A549 (cell line): ENCODE data around the gene PES1. TPM values are rescaled to one million over a fixed set of nuclear protein-coding genes. Genes with fewer than 3 reads are reported as not detected.

ENCODE experiments used
- ATAC-seq, 2 experiments: fragments of 200-7000 bp in 1 of 2; fragments of >200 bp in 1 of 2; cut with Nextera tagmentation in 1 of 2; cut with Tn5 transposase in 1 of 2; 3 replicates each; pipeline versions ENCODE4 v1.8.0 to v1.9.1; 2018 to 2020; ENCODE audit warnings: mild to moderate bottlenecking in 1 of 2, moderate library complexity in 1 of 2
- CTCF ChIA-PET: fragments of 300-600 bp; sonication (Branson Sonifier 250); formaldehyde crosslinking; extraction: SDS; loops from one replicate; lab custom pipeline; 2021; ENCODE audit warnings: antibody characterized with exemption, inconsistent platforms; lab: Yijun Ruan, JAX
- POLR2A ChIA-PET: fragments of 350-600 bp; formaldehyde crosslinking; extraction: SDS; loops from one replicate; lab custom pipeline; 2021; ENCODE audit warnings: antibody characterized with exemption, inconsistent platforms; lab: Yijun Ruan, JAX
- DNase-seq, 2 experiments: peaks; one replicate each; pipeline versions ENCODE4 v3.0.0 to v3.0.0-alpha.2; 2011 to 2016; ENCODE audit warnings: low read depth in 1 of 2, low spot score in 1 of 2
- FAIRE-seq: peaks from 2 replicates; lab custom pipeline; 2011; peaks lifted over from hg19 to GRCh38; lab: Jason Lieb, UNC
- H3K27ac ChIP-seq, 2 experiments: fragments of >200 bp; sonication (Bioruptor Twin); formaldehyde crosslinking; 3 replicates each; pipeline ENCODE4 v1.5.1; 2016 to 2017
- H3K4me1 ChIP-seq: fragments of >200 bp; sonication (Bioruptor Twin); formaldehyde crosslinking; 3 replicates; pipeline ENCODE4 v1.6.1; 2016
- H3K4me2 ChIP-seq: fragments of >200 bp; sonication (Bioruptor Twin); formaldehyde crosslinking; 3 replicates; pipeline ENCODE4 v1.6.1; 2016
- H3K4me3 ChIP-seq: fragments of >200 bp; sonication (Bioruptor Twin); formaldehyde crosslinking; 3 replicates; pipeline ENCODE4 v1.5.1; 2016
- H3K9me3 ChIP-seq: fragments of >200 bp; sonication (Bioruptor Twin); formaldehyde crosslinking; 3 replicates; pipeline ENCODE4 v1.6.1; 2016
- CBX2 ChIP-seq: fragments of 200-600 bp; sonication (generic); IDR thresholded peaks from 2 replicates; pipeline ENCODE4 v1.6.1; 2016; ENCODE audit warnings: low read depth, mild to moderate bottlenecking, borderline replicate concordance
- EHF ChIP-seq: fragments of 250-450 bp; sonication (Bioruptor Pico); IDR thresholded peaks from 2 replicates; pipeline ENCODE4 v1.5.0; 2020; ENCODE audit warnings: mild to moderate bottlenecking
- EP300 ChIP-seq, 2 experiments: fragments of >200 bp; sonication (Bioruptor Twin); formaldehyde crosslinking; IDR thresholded peaks; 2 replicates in 1 of 2; 3 replicates in 1 of 2; pipeline ENCODE4 v1.6.1; 2016 to 2017
- FOSL2 ChIP-seq, 2 experiments: fragments of 450-650 bp in 1 of 2; fragments of >200 bp in 1 of 2; sonication (Bioruptor Twin) in 1 of 2; formaldehyde crosslinking; IDR thresholded peaks; 2 replicates each; pipeline versions ENCODE4 v1.5.0 to v1.6.1; 2016 to 2020; ENCODE audit warnings: mild to moderate bottlenecking in 1 of 2, moderate library complexity in 1 of 2
- FOXS1 ChIP-seq: fragments of 250-450 bp; sonication (Bioruptor Pico); IDR thresholded peaks from 2 replicates; pipeline ENCODE4 v1.5.0; 2020; ENCODE audit warnings: mild to moderate bottlenecking, moderate library complexity
- HES2 ChIP-seq: fragments of >200 bp; sonication (Bioruptor Twin); formaldehyde crosslinking; IDR thresholded peaks from 2 replicates; pipeline ENCODE4 v1.6.1; 2016
- HOXB13 ChIP-seq: fragments of 250-450 bp; sonication (Bioruptor Pico); IDR thresholded peaks from 2 replicates; pipeline ENCODE4 v1.5.0; 2020; ENCODE audit warnings: low read depth, mild to moderate bottlenecking, moderate library complexity
- HOXB5 ChIP-seq: fragments of 250-450 bp; sonication (Bioruptor Pico); IDR thresholded peaks from 2 replicates; pipeline ENCODE4 v1.5.0; 2020; ENCODE audit warnings: mild to moderate bottlenecking, moderate library complexity
- JUNB ChIP-seq: fragments of >200 bp; sonication (Bioruptor Twin); formaldehyde crosslinking; IDR thresholded peaks from 2 replicates; pipeline ENCODE4 v1.6.1; 2016
- KDM5A ChIP-seq: fragments of 200-600 bp; sonication (generic); IDR thresholded peaks from 2 replicates; pipeline ENCODE4 v1.6.1; 2016; ENCODE audit warnings: antibody characterized with exemption, mild to moderate bottlenecking
- MAFK ChIP-seq: fragments of 450-650 bp; IDR thresholded peaks from 2 replicates; pipeline ENCODE4 v1.6.1; 2014; ENCODE audit not compliant: partially characterized antibody
- MAZ ChIP-seq: fragments of 150-350 bp; IDR thresholded peaks from 2 replicates; pipeline ENCODE4 v1.6.1; 2014; ENCODE audit warnings: antibody characterized with exemption, low read depth, low read length, borderline replicate concordance
- PBX3 ChIP-seq: IDR thresholded peaks from 2 replicates; pipeline ENCODE4 v1.6.1; 2012
- RAD21 ChIP-seq, 2 experiments: fragments of >200 bp in 1 of 2; sonication (Bioruptor Twin) in 1 of 2; formaldehyde crosslinking in 1 of 2; IDR thresholded peaks in 1 of 2; conservative IDR thresholded peaks in 1 of 2; 2 replicates in 1 of 2; 3 replicates in 1 of 2; pipeline ENCODE4 v1.6.1; 2012 to 2018; ENCODE audit warnings: inconsistent platforms in 1 of 2
- RARB ChIP-seq: fragments of 250-450 bp; sonication (Bioruptor Pico); IDR thresholded peaks from 2 replicates; pipeline ENCODE4 v1.8.0; 2021; ENCODE audit warnings: mild to moderate bottlenecking, moderate library complexity
- SMC3 ChIP-seq: fragments of >200 bp; sonication (Bioruptor Twin); formaldehyde crosslinking; IDR thresholded peaks from 3 replicates; pipeline ENCODE4 v1.6.1; 2018; ENCODE audit warnings: inconsistent platforms
- SREBF2 ChIP-seq: fragments of 450-650 bp; IDR thresholded peaks from 2 replicates; pipeline ENCODE4 v1.6.1; 2014; ENCODE audit warnings: mild to moderate bottlenecking, moderate library complexity
- TP53 ChIP-seq: fragments of 250-450 bp; sonication (Bioruptor Pico); IDR thresholded peaks from 2 replicates; pipeline ENCODE4 v1.5.0; 2021; ENCODE audit warnings: mild to moderate bottlenecking, moderate library complexity
- ZFP36 ChIP-seq: fragments of 450-650 bp; IDR thresholded peaks from 2 replicates; pipeline ENCODE4 v1.6.1; 2014; ENCODE audit warnings: borderline replicate concordance; ENCODE audit not compliant: partially characterized antibody
- ZNF302 ChIP-seq: fragments of 250-450 bp; sonication (Bioruptor Pico); IDR thresholded peaks from 2 replicates; pipeline ENCODE4 v1.9.0; 2021; ENCODE audit warnings: inconsistent platforms, mild to moderate bottlenecking, moderate library complexity
- WGBS: methylation state at CpG from one replicate; pipeline ENCODE4 v1.1.6; 2017; ENCODE audit errors: missing lambda C conversion rate; 5-methylcytosine and 5-hydroxymethylcytosine counted together
- polyA plus RNA-seq, 4 experiments: library from polyadenylated mRNA; depleted of rRNA in 3 of 4; stranded (reverse); fragments of >200 nt; fragmentation: RNase III in 1 of 4; extraction: RNeasy Plus Mini Kit Qiagen cat#74134 plus additional on column Dnase treatment in 1 of 4; gene quantifications; 2 replicates in 3 of 4; 3 replicates in 1 of 4; pipeline ENCODE4 v1.2.3, GENCODE V29; 2011 to 2017
- TF ChIP-seq, protein P1 (sequence below): fragments of >200 bp; sonication (Bioruptor Twin); formaldehyde crosslinking; IDR thresholded peaks from 3 replicates; pipeline ENCODE4 v1.5.1; 2016
- TF ChIP-seq, protein P2 (sequence below): IDR thresholded peaks from 2 replicates; pipeline ENCODE4 v1.6.1; 2012; ENCODE audit warnings: low read depth, borderline replicate concordance

PES1 gene
- polyA plus RNA-seq, 2 of the 4 experiments (the other 2 are of a cell fraction): 107 to 111 TPM

DNA sequence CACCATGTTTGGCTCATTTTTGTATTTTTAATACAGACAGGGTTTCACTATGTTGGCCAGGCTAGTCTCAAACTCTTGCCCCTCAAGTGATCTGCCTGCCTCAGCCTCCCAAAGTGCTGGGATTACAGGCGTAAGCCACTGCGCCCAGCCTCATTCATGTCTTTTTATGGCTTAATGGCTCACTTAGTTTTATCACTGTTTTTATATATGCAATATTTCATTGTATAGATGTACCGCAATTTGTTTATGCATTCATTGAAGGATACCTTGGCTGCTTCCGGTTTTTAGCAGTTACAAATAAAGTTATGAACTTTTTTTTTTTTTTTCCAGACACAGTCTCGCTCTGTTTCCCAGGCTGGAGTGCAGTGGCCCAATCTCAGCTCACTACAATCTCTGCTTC lies 9.8 kb upstream of the PES1 start:
- H3K4me2 ChIP-seq: no peak overlapping the region
- H3K4me3 ChIP-seq: no peak overlapping the region
- H3K27ac ChIP-seq: no peak overlapping the region
- no peak for FAIRE-seq
- POLR2A ChIA-PET: interaction anchor here (0.8 kb wide), 1 partner anchor 10 kb away, joined by 3 read pairs; the partner anchor contains the start of gene PES1
- H3K4me1 ChIP-seq: peaks cover 8% of the 10 kb centered on the region
- no peak for ATAC-seq
- no peak for TF ChIP-seq FOXS1 (CRISPR knock-in tag)
- TF ChIP-seq HOXB5 (CRISPR knock-in tag): no peak
- TF ChIP-seq, protein P1, sequence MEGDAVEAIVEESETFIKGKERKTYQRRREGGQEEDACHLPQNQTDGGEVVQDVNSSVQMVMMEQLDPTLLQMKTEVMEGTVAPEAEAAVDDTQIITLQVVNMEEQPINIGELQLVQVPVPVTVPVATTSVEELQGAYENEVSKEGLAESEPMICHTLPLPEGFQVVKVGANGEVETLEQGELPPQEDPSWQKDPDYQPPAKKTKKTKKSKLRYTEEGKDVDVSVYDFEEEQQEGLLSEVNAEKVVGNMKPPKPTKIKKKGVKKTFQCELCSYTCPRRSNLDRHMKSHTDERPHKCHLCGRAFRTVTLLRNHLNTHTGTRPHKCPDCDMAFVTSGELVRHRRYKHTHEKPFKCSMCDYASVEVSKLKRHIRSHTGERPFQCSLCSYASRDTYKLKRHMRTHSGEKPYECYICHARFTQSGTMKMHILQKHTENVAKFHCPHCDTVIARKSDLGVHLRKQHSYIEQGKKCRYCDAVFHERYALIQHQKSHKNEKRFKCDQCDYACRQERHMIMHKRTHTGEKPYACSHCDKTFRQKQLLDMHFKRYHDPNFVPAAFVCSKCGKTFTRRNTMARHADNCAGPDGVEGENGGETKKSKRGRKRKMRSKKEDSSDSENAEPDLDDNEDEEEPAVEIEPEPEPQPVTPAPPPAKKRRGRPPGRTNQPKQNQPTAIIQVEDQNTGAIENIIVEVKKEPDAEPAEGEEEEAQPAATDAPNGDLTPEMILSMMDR: no peak
- TF ChIP-seq HES2: no peak
- TF ChIP-seq ZNF302: no peak
- TF ChIP-seq TP53 (CRISPR knock-in tag): no peak
- TF ChIP-seq RAD21 (conservative IDR thresholded peaks at IDR 0.05 in 1 of 2, IDR thresholded peaks at IDR 0.05 in 1 of 2): no peak
- TF ChIP-seq ZFP36: no peak
- no peak for TF ChIP-seq KDM5A
- CTCF ChIA-PET: interaction anchor here (0.5 to 1.7 kb wide), 9 partner anchors 8 to 178 kb away, joined by 3 to 8 read pairs (median 4); no protein-coding TSS in a partner anchor
- no peaks in the 10 kb centered on the region for H3K9me3 ChIP-seq
- no peak for DNase-seq
- WGBS: 62% methylated on average over 5 of the region's 5 CpGs

GRCh38 chr22:30600921-30601320 lies 9.2 kb upstream of the PES1 start:
- Histone ChIP-seq H3K4me1 (peaks cover 3% of the 10 kb centered on the region), H3K4me2 (no peak overlapping the region), H3K4me3 (no peak overlapping the region), H3K9me3 (no peaks in the 10 kb centered on the region), H3K27ac (no peak overlapping the region)
- POLR2A ChIA-PET: interaction anchor here (0.8 kb wide), 1 partner anchor 9 kb away, joined by 3 read pairs; the partner anchor contains the start of gene PES1
- no peak for ATAC-seq
- FAIRE-seq: no peak
- DNase-seq: no peak
- 33% methylated on average over 3 of the region's 3 CpGs for WGBS
- TF ChIP-seq HOXB13 (CRISPR knock-in tag): no peak
- no peak for TF ChIP-seq MAFK
- no peak for TF ChIP-seq FOSL2 (IDR thresholded peaks at IDR 0.05)
- no peak for TF ChIP-seq FOSL2 (CRISPR knock-in tag; IDR thresholded peaks at IDR 0.05)
- no peak for TF ChIP-seq RARB
- TF ChIP-seq PBX3: no peak
- TF ChIP-seq MAZ: no peak
- TF ChIP-seq EP300 (IDR thresholded peaks at IDR 0.05): no peak
- TF ChIP-seq SREBF2: no peak
- TF ChIP-seq, protein P2, sequence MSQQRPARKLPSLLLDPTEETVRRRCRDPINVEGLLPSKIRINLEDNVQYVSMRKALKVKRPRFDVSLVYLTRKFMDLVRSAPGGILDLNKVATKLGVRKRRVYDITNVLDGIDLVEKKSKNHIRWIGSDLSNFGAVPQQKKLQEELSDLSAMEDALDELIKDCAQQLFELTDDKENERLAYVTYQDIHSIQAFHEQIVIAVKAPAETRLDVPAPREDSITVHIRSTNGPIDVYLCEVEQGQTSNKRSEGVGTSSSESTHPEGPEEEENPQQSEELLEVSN: no peak
- TF ChIP-seq SMC3: no peak
- no peak for TF ChIP-seq EHF
- no peak for TF ChIP-seq JUNB
- no peak for TF ChIP-seq CBX2
- CTCF ChIA-PET: interaction anchor here (0.5 to 1.7 kb wide), 2 partner anchors 8 to 156 kb away, joined by 3 to 8 read pairs; no protein-coding TSS in a partner anchor
